Measurements from ENCODE around the gene OLFML1. TPM values are rescaled to one million over a fixed set of nuclear protein-coding genes. Genes with fewer than 3 reads are reported as not detected.

The OLFML1 gene
- total RNA-seq, 1 experiment from 2014 or later, result not detected

- TF ChIP-seq CTCF (conservative IDR thresholded peaks at IDR 0.05; ENCODE audit: low read depth, low read length), result no peak
- TF ChIP-seq EZH2phosphoT487 (IDR thresholded peaks at IDR 0.05; ENCODE audit: borderline replicate concordance, low read length), result no peak
- TF ChIP-seq EZH2 (IDR thresholded peaks at IDR 0.05; ENCODE audit: low read length, unreplicated experiment), result no peak
- intact Hi-C loops (cut with micrococcal nuclease), result no loop called here
- ATAC-seq (no peak), DNase-seq (no peak)
- peaks cover 27% of the 10 kb centered on the region for H3K27me3 ChIP-seq (ENCODE audit: low read length)
- no peaks in the 10 kb centered on the region for H3F3A ChIP-seq (ENCODE audit: low read length, unreplicated experiment)
- H3K36me3 ChIP-seq (ENCODE audit: low read depth, low read length), result no peaks in the 10 kb centered on the region
- BruUV-seq (replicated peaks), result no TSS peak
- no peak overlapping the region for H3K27ac ChIP-seq (ENCODE audit: low read length)
- no peaks in the 10 kb centered on the region for H4K20me1 ChIP-seq (ENCODE audit: low read length)
- H3K9me2 ChIP-seq (replicated peaks; ENCODE audit: low read length), result no peaks in the 10 kb centered on the region
- H3K9me3 ChIP-seq (ENCODE audit: low read length), result no peaks in the 10 kb centered on the region
- no peak overlapping the region for H3K4me3 ChIP-seq (ENCODE audit: low read length)
- no peak overlapping the region for H3K9ac ChIP-seq (ENCODE audit: low read length)
- ChIA-PET CTCF (no interaction called here), POLR2A (ENCODE audit: unreplicated experiment) (no interaction called here)
- H3K4me2 ChIP-seq (ENCODE audit: low read length), result no peak overlapping the region
- no peak overlapping the region for H2AFZ ChIP-seq (ENCODE audit: low read length)
- H3K79me2 ChIP-seq (ENCODE audit: low read length), result no peaks in the 10 kb centered on the region
- H3K4me1 ChIP-seq (ENCODE audit: insufficient read depth, low read length), result no peaks in the 10 kb centered on the region
These were observed 14.9 kb downstream of the OLFML1 start for GRCh38 chr11:7500251-7500650.

GRCh38 chr11:7501251-7501650, 15.9 kb downstream of the OLFML1 start:
- Histone ChIP-seq H3K9me3 (ENCODE audit: low read length) (no peaks in the 10 kb centered on the region), H4K20me1 (ENCODE audit: low read length) (no peaks in the 10 kb centered on the region), H3K9me2 (replicated peaks; ENCODE audit: low read length) (no peaks in the 10 kb centered on the region), H2AFZ (ENCODE audit: low read length) (no peak overlapping the region), H3K27ac (ENCODE audit: low read length) (no peak overlapping the region), H3F3A (ENCODE audit: low read length, unreplicated experiment) (no peaks in the 10 kb centered on the region), H3K4me2 (ENCODE audit: low read length) (no peak overlapping the region), H3K4me1 (ENCODE audit: insufficient read depth, low read length) (no peaks in the 10 kb centered on the region), H3K79me2 (ENCODE audit: low read length) (no peaks in the 10 kb centered on the region), H3K4me3 (ENCODE audit: low read length) (no peak overlapping the region), H3K9ac (ENCODE audit: low read length) (no peak overlapping the region), H3K27me3 (ENCODE audit: low read length) (peaks cover 22% of the 10 kb centered on the region), H3K36me3 (ENCODE audit: low read depth, low read length) (no peaks in the 10 kb centered on the region)
- CTCF ChIA-PET, result no interaction called here
- POLR2A ChIA-PET (ENCODE audit: unreplicated experiment), result no interaction called here
- TF ChIP-seq CTCF (conservative IDR thresholded peaks at IDR 0.05; ENCODE audit: low read depth, low read length), result no peak
- no peak for TF ChIP-seq EZH2phosphoT487 (IDR thresholded peaks at IDR 0.05; ENCODE audit: borderline replicate concordance, low read length)
- no peak for TF ChIP-seq EZH2 (IDR thresholded peaks at IDR 0.05; ENCODE audit: low read length, unreplicated experiment)
- BruUV-seq (replicated peaks), result no TSS peak
- no peak for ATAC-seq
- intact Hi-C loops (cut with micrococcal nuclease), result no loop called here
- DNase-seq, result no peak

GRCh38 chr11:7501894-7502293, 16.6 kb downstream of the OLFML1 start:
- Histone ChIP-seq H4K20me1 (ENCODE audit: low read length) (no peaks in the 10 kb centered on the region), H3K36me3 (ENCODE audit: low read depth, low read length) (no peaks in the 10 kb centered on the region), H2AFZ (ENCODE audit: low read length) (no peak overlapping the region), H3K27ac (ENCODE audit: low read length) (no peak overlapping the region), H3K27me3 (ENCODE audit: low read length) (peaks cover 28% of the 10 kb centered on the region), H3K9me2 (replicated peaks; ENCODE audit: low read length) (no peaks in the 10 kb centered on the region), H3K9ac (ENCODE audit: low read length) (no peak overlapping the region), H3K9me3 (ENCODE audit: low read length) (no peaks in the 10 kb centered on the region), H3K4me2 (ENCODE audit: low read length) (no peak overlapping the region), H3K79me2 (ENCODE audit: low read length) (no peaks in the 10 kb centered on the region), H3F3A (ENCODE audit: low read length, unreplicated experiment) (no peaks in the 10 kb centered on the region), H3K4me1 (ENCODE audit: insufficient read depth, low read length) (no peaks in the 10 kb centered on the region), H3K4me3 (ENCODE audit: low read length) (no peak overlapping the region)
- no peak for TF ChIP-seq EZH2 (IDR thresholded peaks at IDR 0.05; ENCODE audit: low read length, unreplicated experiment)
- CTCF ChIA-PET, result no interaction called here
- no TSS peak for BruUV-seq (replicated peaks)
- DNase-seq (no peak), ATAC-seq (no peak)
- POLR2A ChIA-PET (ENCODE audit: unreplicated experiment), result no interaction called here
- intact Hi-C loops (cut with micrococcal nuclease), result no loop called here
